GM19455 (cell line): ENCODE results near the gene TBX18.

Experiments
- ATAC-seq: cut with Tn5 transposase; IDR thresholded peaks from one replicate; pipeline ENCODE4 v1.9.1; 2021; ENCODE audit not compliant: unreplicated experiment

The TBX18 gene

GRCh38 chr6:84773133-84773430 is 8.7 kb upstream of the TBX18 start:
- ATAC-seq: no peak

GRCh38 chr6:84772428-84773132 is 8.2 kb upstream of the TBX18 start:
- ATAC-seq: no peak

GRCh38 chr6:84771756-84772356 is 7.5 kb upstream of the TBX18 start:
- no peak for ATAC-seq

- ATAC-seq: no peak
These were observed 6.8 kb upstream of the TBX18 start for GRCh38 chr6:84771125-84771755.

- ATAC-seq: no peak
These were observed 6.1 kb upstream of the TBX18 start for GRCh38 chr6:84770521-84770920.

- no peak for ATAC-seq
These were observed 4.9 kb upstream of the TBX18 start for GRCh38 chr6:84769306-84769705.

- no peak for ATAC-seq
These were observed 4.2 kb upstream of the TBX18 start for GRCh38 chr6:84768442-84769174.

GRCh38 chr6:84767526-84768201 is 3.3 kb upstream of the TBX18 start:
- ATAC-seq: no peak

- no peak for ATAC-seq
These were observed 2.6 kb upstream of the TBX18 start for GRCh38 chr6:84766799-84767525.

- no peak for ATAC-seq
These were observed 1.9 kb upstream of the TBX18 start for GRCh38 chr6:84766118-84766798.

GRCh38 chr6:84763886-84764331 is 489 bp downstream of the TBX18 start:
- ATAC-seq: no peak

GRCh38 chr6:84763003-84763885 is 1.2 kb downstream of the TBX18 start:
- ATAC-seq: no peak

GRCh38 chr6:84762220-84763002 is 2.0 kb downstream of the TBX18 start:
- ATAC-seq: no peak

GRCh38 chr6:84758486-84758885 is 5.9 kb downstream of the TBX18 start:
- ATAC-seq: no peak

- ATAC-seq: no peak
These were observed 7.5 kb downstream of the TBX18 start for GRCh38 chr6:84756877-84757276.

GRCh38 chr6:84756466-84756865 is 7.9 kb downstream of the TBX18 start:
- ATAC-seq: no peak

- ATAC-seq: no peak
These were observed 11.2 kb downstream of the TBX18 start for GRCh38 chr6:84753173-84753572.

GRCh38 chr6:84752118-84752850 is 12.1 kb downstream of the TBX18 start:
- no peak for ATAC-seq
